Measurements from ENCODE around the gene FANCC. TPM values are rescaled to one million over a fixed set of nuclear protein-coding genes. Genes with fewer than 3 reads are reported as not detected.

The FANCC gene
- total RNA-seq, 2 donors from 2014 or later: 10.5 to 23.6 TPM

DNA sequence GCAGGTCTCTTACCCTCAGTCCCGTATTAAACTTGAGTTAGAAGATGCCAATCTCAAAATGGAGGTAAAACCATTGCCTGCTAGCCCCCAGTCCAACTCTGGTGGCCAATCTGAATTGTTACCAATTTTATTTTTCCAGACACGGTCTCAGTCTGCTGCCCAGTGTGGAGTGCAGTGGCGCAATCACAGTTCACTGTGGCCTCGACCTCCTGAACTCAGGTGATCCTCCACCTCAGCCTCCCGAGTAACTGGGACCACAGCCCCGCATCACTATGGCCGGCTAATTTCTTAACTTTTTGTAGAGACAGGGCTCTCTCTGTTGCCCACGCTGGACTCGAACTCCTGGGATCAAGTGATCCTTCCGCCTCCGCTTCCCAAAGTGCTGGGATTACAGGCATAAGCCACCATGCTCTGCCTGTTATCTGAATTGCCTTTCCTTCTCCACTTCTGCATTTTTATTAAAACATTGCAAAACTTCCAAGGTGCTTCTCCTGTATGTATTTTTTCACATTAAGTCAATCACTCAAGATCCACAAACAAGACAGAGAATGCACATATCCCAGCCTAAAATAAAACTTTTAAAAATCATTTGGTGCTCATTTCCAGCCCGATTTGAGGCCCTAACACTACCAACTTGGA is 2.3 kb downstream of the FANCC start:
- no peaks in the 10 kb centered on the region for H3K9me3 ChIP-seq
- no peaks in the 10 kb centered on the region for H3K36me3 ChIP-seq
- no peak overlapping the region for H3K9ac ChIP-seq (ENCODE audit: low read depth in 2 of 2, low read length in 2 of 2)
- no peak overlapping the region for H3K27ac ChIP-seq
- intact Hi-C loops (cut with DNase I): loop anchor here (10.0 kb wide), 1 partner anchor 190 kb away; no protein-coding TSS in a partner anchor
- H3K4me3 ChIP-seq: no peak overlapping the region
- no peak for DNase-seq
- no peaks in the 10 kb centered on the region for H3K27me3 ChIP-seq
- H3K4me1 ChIP-seq: no peaks in the 10 kb centered on the region
- TF ChIP-seq, protein P1, sequence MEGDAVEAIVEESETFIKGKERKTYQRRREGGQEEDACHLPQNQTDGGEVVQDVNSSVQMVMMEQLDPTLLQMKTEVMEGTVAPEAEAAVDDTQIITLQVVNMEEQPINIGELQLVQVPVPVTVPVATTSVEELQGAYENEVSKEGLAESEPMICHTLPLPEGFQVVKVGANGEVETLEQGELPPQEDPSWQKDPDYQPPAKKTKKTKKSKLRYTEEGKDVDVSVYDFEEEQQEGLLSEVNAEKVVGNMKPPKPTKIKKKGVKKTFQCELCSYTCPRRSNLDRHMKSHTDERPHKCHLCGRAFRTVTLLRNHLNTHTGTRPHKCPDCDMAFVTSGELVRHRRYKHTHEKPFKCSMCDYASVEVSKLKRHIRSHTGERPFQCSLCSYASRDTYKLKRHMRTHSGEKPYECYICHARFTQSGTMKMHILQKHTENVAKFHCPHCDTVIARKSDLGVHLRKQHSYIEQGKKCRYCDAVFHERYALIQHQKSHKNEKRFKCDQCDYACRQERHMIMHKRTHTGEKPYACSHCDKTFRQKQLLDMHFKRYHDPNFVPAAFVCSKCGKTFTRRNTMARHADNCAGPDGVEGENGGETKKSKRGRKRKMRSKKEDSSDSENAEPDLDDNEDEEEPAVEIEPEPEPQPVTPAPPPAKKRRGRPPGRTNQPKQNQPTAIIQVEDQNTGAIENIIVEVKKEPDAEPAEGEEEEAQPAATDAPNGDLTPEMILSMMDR (IDR thresholded peaks at IDR 0.05): no peak

DNA sequence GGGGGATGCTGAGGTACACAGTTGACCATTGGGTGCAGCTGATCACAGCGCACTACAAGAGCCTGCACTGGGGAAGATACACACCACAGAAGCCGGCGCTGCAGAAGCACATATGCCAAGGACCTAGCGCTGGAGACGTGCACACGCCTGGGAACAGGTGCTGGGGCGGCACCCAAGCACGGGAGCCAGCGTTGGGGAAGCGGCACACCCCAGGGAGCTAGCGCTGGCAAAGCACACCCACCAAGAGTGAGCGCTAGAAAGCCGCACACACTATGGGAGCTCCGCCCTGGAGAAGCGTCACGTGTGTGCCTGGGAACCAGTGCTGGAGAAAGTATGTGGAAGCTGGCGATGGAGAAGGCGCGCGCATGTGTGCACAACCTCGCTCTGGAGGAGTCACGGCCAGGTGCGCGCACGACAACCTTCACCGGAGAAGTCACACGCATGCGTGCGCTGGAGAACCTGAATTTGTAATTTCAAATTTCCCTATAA is 4.5 kb downstream of the FANCC start:
- no peaks in the 10 kb centered on the region for H3K4me1 ChIP-seq
- H3K9ac ChIP-seq (ENCODE audit: low read depth in 2 of 2, low read length in 2 of 2): peak overlapping the region; percentile 17 to 38
- no peak overlapping the region for H3K27ac ChIP-seq
- intact Hi-C loops (cut with DNase I): loop anchor here (10.0 kb wide), 1 partner anchor 192 kb away; no protein-coding TSS in a partner anchor
- H3K27me3 ChIP-seq: no peaks in the 10 kb centered on the region
- H3K36me3 ChIP-seq: no peaks in the 10 kb centered on the region
- peak overlapping the region; percentile 16 for H3K4me3 ChIP-seq
- no peaks in the 10 kb centered on the region for H3K9me3 ChIP-seq
- TF ChIP-seq, protein P1 (IDR thresholded peaks at IDR 0.05): no peak
- DNase-seq: peak; percentile 91

DNA sequence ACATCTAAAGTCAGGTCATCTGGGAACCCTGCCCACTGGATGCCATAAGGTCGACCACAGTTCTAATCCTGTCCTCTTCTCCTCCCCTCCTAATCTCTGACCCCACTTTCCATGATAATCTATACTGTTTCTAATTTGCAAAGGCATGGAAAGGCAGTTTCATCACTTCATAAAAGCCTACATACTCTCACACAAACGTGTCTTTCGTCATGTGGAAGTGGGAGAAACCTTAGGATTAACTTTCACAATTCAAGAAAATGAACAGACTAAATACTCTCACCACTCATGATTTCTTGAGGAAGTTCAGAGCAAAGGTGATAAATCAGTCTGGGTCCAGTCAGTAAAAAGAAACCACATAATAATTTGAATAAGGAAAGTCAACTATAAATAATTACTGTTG is 5.5 kb downstream of the FANCC start:
- DNase-seq: no peak
- no peaks in the 10 kb centered on the region for H3K4me1 ChIP-seq
- H3K27me3 ChIP-seq: no peaks in the 10 kb centered on the region
- TF ChIP-seq, protein P1 (IDR thresholded peaks at IDR 0.05): no peak
- no peak overlapping the region for H3K4me3 ChIP-seq
- no peaks in the 10 kb centered on the region for H3K9me3 ChIP-seq
- no peak overlapping the region for H3K9ac ChIP-seq (ENCODE audit: low read depth in 2 of 2, low read length in 2 of 2)
- intact Hi-C loops (cut with DNase I): loop anchor here (10.0 kb wide), 1 partner anchor 193 kb away; no protein-coding TSS in a partner anchor
- H3K27ac ChIP-seq: no peak overlapping the region
- no peaks in the 10 kb centered on the region for H3K36me3 ChIP-seq

DNA sequence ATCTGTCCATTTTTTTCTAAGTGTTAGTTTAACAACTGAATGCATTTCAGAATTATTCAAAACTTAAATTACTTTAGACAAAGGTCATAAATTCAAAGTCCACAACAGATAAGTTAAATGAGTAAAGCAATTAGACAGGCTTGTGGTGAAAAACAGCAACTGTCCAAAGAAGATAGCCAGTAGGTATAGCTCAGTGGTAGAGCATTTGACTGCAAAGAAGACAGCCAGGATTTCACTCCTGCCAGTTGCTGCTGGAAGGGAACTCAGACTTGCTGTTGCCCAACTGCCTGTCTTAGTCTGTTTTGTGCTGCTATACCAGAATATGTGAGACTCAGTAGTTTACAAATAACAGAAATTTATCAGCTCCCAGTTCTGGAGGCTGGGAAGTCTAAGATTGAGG is 10.0 kb downstream of the FANCC start:
- intact Hi-C loops (cut with DNase I): no loop called here
- no peak overlapping the region for H3K4me3 ChIP-seq
- H3K9ac ChIP-seq (ENCODE audit: low read depth in 2 of 2, low read length in 2 of 2): no peak overlapping the region
- no peaks in the 10 kb centered on the region for H3K4me1 ChIP-seq
- TF ChIP-seq, protein P1 (IDR thresholded peaks at IDR 0.05): no peak
- H3K27ac ChIP-seq: no peak overlapping the region
- no peak for DNase-seq
- no peaks in the 10 kb centered on the region for H3K36me3 ChIP-seq
- H3K9me3 ChIP-seq: no peaks in the 10 kb centered on the region
- H3K27me3 ChIP-seq: no peaks in the 10 kb centered on the region

DNA sequence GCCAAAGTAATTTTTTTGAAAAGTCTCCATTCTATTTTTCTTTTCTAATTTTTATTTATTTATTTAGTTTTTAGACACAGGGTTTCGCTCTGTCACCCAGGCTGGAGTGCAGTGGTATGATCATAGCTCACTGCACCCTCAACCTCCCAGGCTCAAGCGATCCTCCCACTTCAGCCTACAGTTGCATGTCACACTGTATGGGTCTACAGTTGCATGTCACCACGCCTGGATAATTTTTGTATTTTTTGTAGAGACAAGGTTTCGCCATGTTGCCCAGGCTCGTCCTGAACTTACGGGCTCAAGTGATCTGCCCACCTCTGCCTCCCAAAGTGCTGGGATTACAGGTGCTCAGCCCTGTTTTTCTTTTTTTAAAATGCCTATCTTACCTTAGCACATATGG is 10.7 kb downstream of the FANCC start:
- no peaks in the 10 kb centered on the region for H3K27me3 ChIP-seq
- H3K4me1 ChIP-seq: no peaks in the 10 kb centered on the region
- TF ChIP-seq, protein P1 (IDR thresholded peaks at IDR 0.05): no peak
- no peak for DNase-seq
- H3K9me3 ChIP-seq: no peaks in the 10 kb centered on the region
- H3K27ac ChIP-seq: no peak overlapping the region
- no peak overlapping the region for H3K4me3 ChIP-seq
- intact Hi-C loops (cut with DNase I): no loop called here
- no peak overlapping the region for H3K9ac ChIP-seq (ENCODE audit: low read depth in 2 of 2, low read length in 2 of 2)
- H3K36me3 ChIP-seq: no peaks in the 10 kb centered on the region
